ENCODE results near the gene SEMA4G. TPM values are rescaled to one million over a fixed set of nuclear protein-coding genes. Genes with fewer than 3 reads are reported as not detected.

SEMA4G gene
- polyA plus RNA-seq, 1 donor from 2014 or later = 1.7 TPM

GRCh38 chr10:100970914-100971811, 1.9 kb downstream of the SEMA4G start:
- Histone ChIP-seq H4K20me1 (ENCODE audit: insufficient read depth) (no peaks in the 10 kb centered on the region), H3K27ac (ENCODE audit: low read length) (no peak overlapping the region), H3K4me3 (ENCODE audit: low read length) (no peak overlapping the region), H3K4me2 (ENCODE audit: low read length) (no peak overlapping the region), H3K9ac (ENCODE audit: low read length) (no peak overlapping the region), H3K79me2 (replicated peaks; ENCODE audit: insufficient read depth, low read length) (no peaks in the 10 kb centered on the region), H2AFZ (ENCODE audit: low read depth, low read length) (no peak overlapping the region), H3K9me2 (ENCODE audit: insufficient read depth, low read length) (no peaks in the 10 kb centered on the region), H3F3A (ENCODE audit: insufficient read depth, low read length, poor library complexity, severe bottlenecking) (no peaks in the 10 kb centered on the region), H3K27me3 (ENCODE audit: insufficient read depth, low read depth, low read length) (no peaks in the 10 kb centered on the region), H3K36me3 (ENCODE audit: insufficient read depth, low read length) (no peaks in the 10 kb centered on the region), H3K9me3 (ENCODE audit: low read length) (no peaks in the 10 kb centered on the region)
- no peak for TF ChIP-seq SMC3 (conservative IDR thresholded peaks at IDR 0.05; ENCODE audit: poor library complexity)
- no peak for TF ChIP-seq RAD21 (conservative IDR thresholded peaks at IDR 0.05)
- no peak for TF ChIP-seq EP300 (conservative IDR thresholded peaks at IDR 0.05; ENCODE audit: poor library complexity, severe bottlenecking)
- no peak for TF ChIP-seq EZH2 (IDR thresholded peaks at IDR 0.05; ENCODE audit: borderline replicate concordance, insufficient read depth, low read length, poor library complexity, severe bottlenecking)
- no peak for TF ChIP-seq TAF1 (IDR thresholded peaks at IDR 0.05; ENCODE audit: low read depth)
- no peak for TF ChIP-seq MXI1 (conservative IDR thresholded peaks at IDR 0.05; ENCODE audit: poor library complexity, severe bottlenecking)
- no peak for TF ChIP-seq REST (IDR thresholded peaks at IDR 0.05; ENCODE audit: borderline replicate concordance)
- TF ChIP-seq, protein P1, sequence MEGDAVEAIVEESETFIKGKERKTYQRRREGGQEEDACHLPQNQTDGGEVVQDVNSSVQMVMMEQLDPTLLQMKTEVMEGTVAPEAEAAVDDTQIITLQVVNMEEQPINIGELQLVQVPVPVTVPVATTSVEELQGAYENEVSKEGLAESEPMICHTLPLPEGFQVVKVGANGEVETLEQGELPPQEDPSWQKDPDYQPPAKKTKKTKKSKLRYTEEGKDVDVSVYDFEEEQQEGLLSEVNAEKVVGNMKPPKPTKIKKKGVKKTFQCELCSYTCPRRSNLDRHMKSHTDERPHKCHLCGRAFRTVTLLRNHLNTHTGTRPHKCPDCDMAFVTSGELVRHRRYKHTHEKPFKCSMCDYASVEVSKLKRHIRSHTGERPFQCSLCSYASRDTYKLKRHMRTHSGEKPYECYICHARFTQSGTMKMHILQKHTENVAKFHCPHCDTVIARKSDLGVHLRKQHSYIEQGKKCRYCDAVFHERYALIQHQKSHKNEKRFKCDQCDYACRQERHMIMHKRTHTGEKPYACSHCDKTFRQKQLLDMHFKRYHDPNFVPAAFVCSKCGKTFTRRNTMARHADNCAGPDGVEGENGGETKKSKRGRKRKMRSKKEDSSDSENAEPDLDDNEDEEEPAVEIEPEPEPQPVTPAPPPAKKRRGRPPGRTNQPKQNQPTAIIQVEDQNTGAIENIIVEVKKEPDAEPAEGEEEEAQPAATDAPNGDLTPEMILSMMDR (IDR thresholded peaks at IDR 0.05; ENCODE audit: poor library complexity, severe bottlenecking) = no peak
- TF ChIP-seq POLR2AphosphoS5 (IDR thresholded peaks at IDR 0.05) = no peak

- Histone ChIP-seq H3K4me3 (ENCODE audit: low read length) (no peak overlapping the region), H3K4me2 (ENCODE audit: low read length) (no peak overlapping the region), H2AFZ (ENCODE audit: low read depth, low read length) (no peak overlapping the region)
Measured at GRCh38 chr10:100972115-100972903, 3.0 kb downstream of the SEMA4G start.

More at GRCh38 chr10:100972115-100972903, 3.0 kb downstream of the SEMA4G start:
- Histone ChIP-seq H3K79me2 (replicated peaks; ENCODE audit: insufficient read depth, low read length) (no peaks in the 10 kb centered on the region), H3K9me3 (ENCODE audit: low read length) (no peaks in the 10 kb centered on the region), H3K9me2 (ENCODE audit: insufficient read depth, low read length) (no peaks in the 10 kb centered on the region), H3K27ac (ENCODE audit: low read length) (no peak overlapping the region), H4K20me1 (ENCODE audit: insufficient read depth) (no peaks in the 10 kb centered on the region), H3K27me3 (ENCODE audit: insufficient read depth, low read depth, low read length) (no peaks in the 10 kb centered on the region), H3K36me3 (ENCODE audit: insufficient read depth, low read length) (no peaks in the 10 kb centered on the region), H3F3A (ENCODE audit: insufficient read depth, low read length, poor library complexity, severe bottlenecking) (no peaks in the 10 kb centered on the region), H3K9ac (ENCODE audit: low read length) (no peak overlapping the region)
- TF ChIP-seq MXI1 (conservative IDR thresholded peaks at IDR 0.05; ENCODE audit: poor library complexity, severe bottlenecking) (no peak), EP300 (conservative IDR thresholded peaks at IDR 0.05; ENCODE audit: poor library complexity, severe bottlenecking) (no peak), POLR2AphosphoS5 (IDR thresholded peaks at IDR 0.05) (no peak), EZH2 (IDR thresholded peaks at IDR 0.05; ENCODE audit: borderline replicate concordance, insufficient read depth, low read length, poor library complexity, severe bottlenecking) (no peak), TAF1 (IDR thresholded peaks at IDR 0.05; ENCODE audit: low read depth) (no peak), RAD21 (conservative IDR thresholded peaks at IDR 0.05) (no peak), SMC3 (conservative IDR thresholded peaks at IDR 0.05; ENCODE audit: poor library complexity) (no peak), REST (IDR thresholded peaks at IDR 0.05; ENCODE audit: borderline replicate concordance) (no peak)
- TF ChIP-seq, protein P1 (IDR thresholded peaks at IDR 0.05; ENCODE audit: poor library complexity, severe bottlenecking) = no peak
